Choroid plexus epithelial cell (primary cell): Measurements from ENCODE around the gene KRTAP22-2.

Experiments
- DNase-seq: peaks from one replicate; pipeline ENCODE4 v3.0.0-alpha.2; 2010; ENCODE audit warnings: low read depth
- H3K4me3 ChIP-seq: 2 replicates; pipeline ENCODE4 v1.5.1; 2011; ENCODE audit warnings: low read depth, mild to moderate bottlenecking, control low read depth, low read length, moderate library complexity
- CTCF ChIP-seq: conservative IDR thresholded peaks from 2 replicates; pipeline ENCODE4 v1.5.1; 2011; ENCODE audit warnings: low read depth, mild to moderate bottlenecking, control low read depth, inconsistent platforms, low read length, moderate library complexity

Gene KRTAP22-2

GRCh38 chr21:30541764-30542163 is 48.4 kb downstream of the KRTAP22-2 start, which contains the start of gene KRTAP19-6:
Gene KRTAP19-6 (minus strand): TSS chr21:30541864. CDS start chr21:30541833, 31 bp downstream.
- no peak within 1 kb of the TSS for H3K4me3 ChIP-seq
- DNase-seq: no peak
- TF ChIP-seq CTCF: no peak
